HG02973 (cell line): Measurements from ENCODE around the gene CERKL.

ENCODE experiments used
- ATAC-seq: cut with Tn5 transposase; IDR thresholded peaks from one replicate; pipeline ENCODE4 v1.9.1; 2021; ENCODE audit warnings: moderate library complexity; ENCODE audit not compliant: unreplicated experiment

The CERKL gene

GRCh38 chr2:181578829-181579228 lies 78.1 kb downstream of the CERKL start:
- no peak for ATAC-seq

GRCh38 chr2:181576431-181576830 lies 80.5 kb downstream of the CERKL start:
- no peak for ATAC-seq

DNA sequence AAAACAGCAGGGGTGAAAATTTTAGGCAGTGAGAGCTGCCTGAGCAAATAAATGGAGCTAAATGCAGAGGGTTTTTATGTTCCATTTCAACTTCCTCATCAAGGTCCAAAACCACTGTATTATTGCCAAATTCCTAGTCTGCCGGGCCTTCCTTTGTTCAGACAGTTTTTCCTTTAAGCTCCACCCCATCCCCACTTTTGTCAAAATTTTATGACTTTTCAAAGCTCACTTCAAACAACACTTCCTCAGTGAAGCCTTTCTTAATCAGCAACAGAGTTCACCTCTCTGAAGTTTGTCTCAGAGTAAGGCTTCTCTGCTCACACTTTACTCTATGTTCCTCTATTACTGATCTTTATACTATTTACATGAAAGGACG lies 81.3 kb downstream of the CERKL start:
- ATAC-seq: no peak

DNA sequence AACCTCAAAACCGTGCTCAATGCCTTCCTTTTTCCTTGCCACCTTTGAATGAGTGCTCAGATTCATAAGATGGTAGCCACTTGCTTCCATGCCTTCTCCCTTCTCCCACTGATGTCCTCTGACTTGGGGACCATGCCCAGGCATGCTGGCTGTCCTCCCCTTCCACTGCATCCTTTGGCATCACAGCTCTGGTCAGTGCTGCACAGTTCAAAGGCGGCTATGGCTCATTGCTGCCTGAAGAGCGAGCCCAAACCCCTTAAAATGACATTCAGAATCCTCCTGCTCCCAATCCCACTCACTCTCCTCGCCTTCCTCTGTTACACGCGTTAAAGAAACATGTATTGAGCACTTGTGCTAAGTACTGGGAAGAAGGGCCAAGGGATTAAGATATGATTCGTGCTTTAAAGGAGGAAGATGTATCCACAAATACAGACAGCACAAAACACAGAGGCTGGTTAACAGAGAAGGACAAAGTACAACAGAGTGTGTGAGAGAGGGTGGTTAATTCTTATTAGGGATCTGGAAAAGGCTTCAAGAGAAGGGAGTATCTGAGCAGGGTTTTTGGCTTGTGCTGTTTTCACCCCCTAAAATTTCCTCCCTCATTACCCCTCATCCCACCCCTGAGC lies 81.8 kb downstream of the CERKL start:
- ATAC-seq: no peak

DNA sequence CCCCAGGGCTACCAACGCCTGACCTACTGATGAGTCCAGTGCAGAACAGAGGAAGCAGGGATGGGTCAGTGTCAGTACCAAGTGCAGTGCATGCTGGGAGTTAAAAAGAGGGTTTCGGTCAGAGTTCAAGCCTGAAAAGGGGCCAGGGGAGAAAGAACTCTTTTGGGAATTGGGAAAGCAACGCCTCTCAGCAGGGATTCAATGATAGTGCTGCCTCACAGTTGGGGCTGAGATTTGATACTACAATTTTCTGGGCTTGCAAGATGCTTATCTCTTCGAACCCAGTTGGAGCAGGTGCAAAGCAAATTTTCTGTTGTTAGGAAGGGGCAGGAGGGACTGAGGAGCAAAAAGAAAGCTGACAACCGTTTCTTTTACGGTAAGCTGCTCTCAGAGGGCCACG lies 82.6 kb downstream of the CERKL start:
- ATAC-seq: no peak

DNA sequence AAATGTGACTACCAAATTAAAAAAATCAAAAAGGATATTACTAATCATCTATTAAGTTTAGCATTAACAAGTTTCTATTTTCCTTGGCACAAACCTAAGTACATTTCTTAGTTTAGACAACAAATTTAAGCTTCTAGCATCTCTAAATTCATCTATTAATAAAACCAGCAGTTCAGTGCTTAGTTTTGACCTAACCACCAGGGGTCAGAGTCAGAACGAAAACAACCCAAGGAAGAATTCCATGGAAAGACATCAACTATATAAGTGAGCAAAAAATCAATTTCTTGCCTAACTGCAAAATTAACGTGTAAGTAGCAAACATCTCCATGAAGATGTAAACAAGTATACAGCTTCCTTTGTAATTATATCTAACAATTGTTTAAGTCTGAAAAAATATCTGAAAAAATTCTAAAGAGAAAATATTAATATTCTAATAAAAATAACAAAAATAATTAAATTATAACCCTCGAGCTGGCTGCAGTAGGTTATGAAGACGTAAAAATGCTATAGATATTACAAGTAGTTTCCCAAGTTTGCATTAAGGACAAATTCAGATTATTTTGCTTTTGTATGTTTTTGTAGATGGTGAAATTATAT lies 83.7 kb downstream of the CERKL start:
- no peak for ATAC-seq

- no peak for ATAC-seq
Measured at GRCh38 chr2:181570833-181571661, 85.9 kb downstream of the CERKL start.

DNA sequence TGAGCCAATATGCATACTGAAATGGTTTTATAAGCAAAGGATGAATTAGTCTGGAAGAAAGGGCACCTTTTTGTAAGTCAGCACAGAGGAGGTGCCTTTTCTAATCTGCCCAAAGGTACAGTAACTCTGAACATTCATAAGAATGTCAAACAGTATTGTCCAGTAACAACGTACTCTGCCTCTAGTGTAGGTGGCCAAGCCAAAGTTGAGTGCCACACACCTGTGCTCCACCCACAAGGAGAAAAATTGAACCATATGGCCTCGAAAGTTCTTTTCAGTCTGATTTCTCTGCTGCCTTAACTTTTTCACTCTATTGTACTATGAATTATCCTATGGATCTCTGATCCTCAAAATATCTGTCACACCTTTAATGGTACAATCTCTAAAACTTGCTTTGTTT lies 86.8 kb downstream of the CERKL start:
- ATAC-seq: no peak

DNA sequence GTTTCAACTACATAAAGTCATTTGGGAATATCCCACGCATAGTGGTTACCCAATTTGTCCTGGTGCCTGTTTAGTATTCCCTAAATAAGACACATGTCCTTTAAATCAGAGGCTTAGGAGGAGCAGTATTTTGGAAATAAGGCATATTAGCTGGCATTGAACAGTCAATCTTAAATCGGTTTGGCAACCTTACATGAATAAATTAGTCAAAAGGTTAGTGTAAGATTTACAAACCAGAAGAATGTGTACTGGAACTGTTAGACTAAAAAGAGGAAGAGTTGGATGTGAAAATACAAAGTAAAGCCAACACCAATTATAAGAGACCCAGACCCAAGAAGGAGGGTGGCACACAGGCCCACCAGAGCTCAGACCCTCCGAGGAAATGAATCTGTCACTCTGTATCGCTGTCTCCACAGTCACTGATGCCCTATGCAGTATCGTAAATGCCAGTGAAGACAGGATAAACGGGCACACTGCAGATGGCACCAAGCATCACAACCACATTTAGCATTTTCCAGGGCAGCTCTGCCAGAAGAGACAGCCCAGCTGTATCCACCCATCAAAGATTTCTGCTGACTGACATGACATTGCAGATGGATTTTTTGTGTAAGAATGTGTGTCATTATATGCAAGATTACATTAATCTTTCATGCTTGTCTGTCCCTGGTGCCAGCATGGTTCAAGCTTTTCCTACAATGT lies 90.4 kb downstream of the CERKL start:
- ATAC-seq: no peak

- no peak for ATAC-seq
Measured at GRCh38 chr2:181563101-181563692, 93.7 kb downstream of the CERKL start.

DNA sequence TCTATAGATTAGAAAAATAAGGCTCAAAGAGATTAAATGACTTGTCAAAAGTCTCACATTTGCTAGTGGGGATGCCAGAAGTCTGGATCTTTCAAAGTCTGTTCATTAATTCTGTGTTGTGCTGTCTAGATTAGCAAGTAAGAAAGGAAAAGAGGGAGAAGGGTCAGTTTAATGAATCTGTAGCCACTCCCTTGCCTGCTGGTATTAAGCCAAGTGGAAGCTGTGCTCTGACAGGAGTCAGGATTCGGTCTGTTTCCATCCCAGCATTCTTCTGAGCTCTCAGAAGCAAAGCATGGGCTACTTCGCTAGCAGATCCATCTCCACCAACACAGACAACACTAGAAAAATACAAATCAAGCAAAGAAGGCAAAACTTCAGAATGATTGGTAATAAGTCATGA lies 98.5 kb downstream of the CERKL start:
- no peak for ATAC-seq

GRCh38 chr2:181554061-181554830 lies 102.7 kb downstream of the CERKL start:
- ATAC-seq: no peak

DNA sequence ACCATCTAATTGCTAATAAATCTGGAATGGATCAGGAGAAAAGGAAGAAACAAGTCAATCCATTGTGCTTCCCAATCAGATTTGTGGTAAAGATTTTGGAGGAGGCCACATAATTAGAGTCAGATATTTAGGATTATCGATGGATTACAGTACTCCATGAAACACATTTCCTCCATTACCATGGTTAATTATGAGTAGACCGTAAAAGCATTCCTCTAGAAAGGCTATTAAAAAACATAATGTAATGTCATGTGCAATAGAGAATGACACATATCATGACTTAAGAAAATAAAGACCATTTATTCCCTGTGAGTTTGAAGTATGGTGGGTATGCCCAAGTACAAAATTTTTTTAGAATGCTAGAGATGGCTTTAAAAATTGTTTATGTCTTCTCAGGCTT lies 103.7 kb downstream of the CERKL start:
- no peak for ATAC-seq

- ATAC-seq: no peak
Measured at GRCh38 chr2:181552808-181553207, 104.1 kb downstream of the CERKL start.

- ATAC-seq: no peak
Measured at GRCh38 chr2:181546086-181546485, 110.8 kb downstream of the CERKL start.

DNA sequence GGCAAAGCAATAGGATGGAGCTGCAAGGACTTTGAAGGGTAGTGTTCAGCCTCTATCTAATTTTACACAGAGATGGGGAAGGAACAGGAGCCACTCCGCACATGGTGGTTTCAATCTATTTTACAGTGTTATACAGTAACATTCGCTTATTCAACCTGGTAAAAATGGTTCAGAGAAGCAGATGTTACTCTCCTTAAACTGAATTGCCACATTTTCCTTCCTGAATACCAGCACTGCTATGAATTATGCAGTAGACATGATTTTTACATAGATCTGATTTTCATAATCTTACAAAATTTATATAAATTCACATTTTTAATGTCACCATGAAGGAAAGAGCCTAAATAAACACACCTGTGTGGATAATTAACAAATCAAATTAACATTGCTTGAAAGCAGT lies 114.7 kb downstream of the CERKL start:
- ATAC-seq: no peak

GRCh38 chr2:181540421-181540820 lies 116.5 kb downstream of the CERKL start:
- ATAC-seq: no peak

DNA sequence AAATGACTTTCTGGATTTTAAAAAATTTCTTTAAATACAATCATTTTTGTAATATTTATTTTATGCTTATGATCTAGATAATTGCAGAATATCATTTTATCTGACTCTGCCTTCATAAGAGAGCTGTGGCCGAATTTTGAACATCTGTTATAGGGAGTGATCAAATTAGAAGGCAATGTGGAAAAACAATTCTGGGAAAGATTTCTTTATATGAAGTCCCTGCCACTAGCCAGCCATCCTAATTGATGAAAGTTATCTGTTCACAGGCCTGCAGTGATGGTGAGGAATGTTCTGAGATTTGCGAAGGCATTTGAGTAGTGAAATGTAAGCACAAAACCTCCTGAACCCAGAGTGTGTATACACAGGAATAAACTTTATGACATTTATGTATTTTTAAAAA lies 120.2 kb downstream of the CERKL start:
- no peak for ATAC-seq

DNA sequence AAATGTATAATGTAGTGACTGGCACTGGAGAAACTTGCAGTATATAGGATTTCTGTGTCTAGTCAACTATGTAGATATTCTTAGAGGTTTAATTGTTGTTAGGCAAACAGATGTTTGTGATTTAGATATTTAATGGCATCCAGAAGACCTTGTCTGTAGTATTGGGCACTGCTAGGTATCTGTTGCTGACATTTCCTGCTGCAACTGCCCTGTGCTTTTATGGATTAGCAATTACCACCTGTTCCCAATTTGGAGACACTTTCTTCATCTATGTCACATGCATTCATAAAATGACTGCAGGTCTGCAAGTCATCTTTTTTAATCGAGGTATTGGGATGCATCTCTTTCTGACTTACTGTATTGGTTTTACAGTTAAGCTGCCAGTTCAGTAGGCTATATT lies 128.5 kb downstream of the CERKL start:
- ATAC-seq: no peak

GRCh38 chr2:181527058-181527457 lies 129.8 kb downstream of the CERKL start:
- no peak for ATAC-seq

GRCh38 chr2:181526014-181526413 lies 130.9 kb downstream of the CERKL start:
- no peak for ATAC-seq
